HG02885 (cell line): Measurements from ENCODE around the gene CELF4.

Experiments
- ATAC-seq: cut with Tn5 transposase; IDR thresholded peaks from one replicate; pipeline ENCODE4 v1.9.1; 2021; ENCODE audit warnings: mild to moderate bottlenecking; ENCODE audit not compliant: unreplicated experiment, poor library complexity

Gene CELF4

DNA sequence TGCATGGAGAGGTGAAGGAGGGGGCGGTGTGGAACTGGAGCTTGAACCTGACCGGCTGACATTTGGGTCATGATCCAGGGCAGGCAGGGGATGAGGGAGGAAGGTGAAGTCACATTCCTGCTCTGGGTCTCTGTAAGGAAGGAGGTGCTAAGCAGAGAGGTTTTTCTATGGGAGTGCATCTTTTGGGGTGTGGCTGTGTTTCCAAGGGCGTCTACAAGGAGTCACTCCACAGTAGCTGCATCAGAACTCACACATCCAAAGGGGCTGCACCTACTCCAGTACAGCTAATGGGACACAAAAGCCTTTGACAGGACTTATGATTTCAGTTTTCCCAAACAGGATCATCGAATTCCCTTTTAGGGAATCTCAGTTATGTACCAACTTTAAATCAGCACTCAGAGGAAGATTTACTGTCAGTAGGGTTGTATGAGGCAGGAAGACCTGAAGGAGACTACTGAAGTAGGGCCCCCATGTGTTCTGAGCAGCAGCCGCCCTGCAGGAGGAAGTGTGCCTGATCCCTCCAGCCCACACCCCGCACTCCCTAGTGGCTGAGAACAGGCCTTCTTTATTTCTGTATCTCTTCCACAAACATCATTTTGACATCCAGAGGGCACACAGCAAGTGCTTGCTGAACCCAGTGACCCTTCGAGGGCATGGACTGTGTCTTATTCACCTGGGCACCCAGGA is 137.2 kb downstream of the CELF4 start:
- no peak for ATAC-seq

DNA sequence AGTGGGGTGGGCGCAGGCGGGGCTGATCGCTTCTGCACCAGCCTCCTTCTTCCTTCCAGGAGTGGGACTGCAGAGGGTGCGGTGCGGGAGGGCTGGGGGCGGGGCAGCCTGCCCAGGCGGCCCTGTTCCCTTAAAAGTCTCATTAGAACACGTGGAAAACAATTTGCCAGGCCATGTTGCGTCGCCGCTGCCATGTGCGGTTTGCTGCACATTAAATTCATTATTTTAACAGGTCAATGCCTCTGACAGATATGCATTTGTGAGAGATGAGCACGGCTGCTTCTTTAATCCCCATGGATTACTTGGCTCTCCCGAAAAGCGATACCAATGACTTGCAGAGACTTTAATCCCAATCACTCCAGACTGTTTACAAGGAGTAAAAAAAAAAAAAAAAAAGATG is 139.0 kb downstream of the CELF4 start:
- no peak for ATAC-seq

DNA sequence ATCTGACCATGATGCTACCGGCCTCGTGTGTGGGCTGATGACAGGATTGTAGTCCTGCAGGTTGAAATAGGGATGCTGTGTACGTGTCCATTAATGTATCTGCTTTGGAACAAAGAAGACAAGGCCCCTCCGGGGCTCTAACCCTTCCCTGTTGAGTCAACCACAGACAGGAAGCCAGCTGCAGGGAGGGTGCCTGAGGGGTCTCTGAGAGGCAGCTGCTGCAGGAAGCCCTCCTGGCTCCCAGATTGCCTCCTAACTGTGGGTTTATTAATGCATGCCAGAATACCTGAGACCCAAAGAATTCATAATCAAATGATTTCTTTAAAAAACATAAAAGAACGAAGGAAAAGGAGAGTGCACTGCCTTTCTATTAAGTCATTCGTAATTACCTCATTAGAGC is 140.4 kb downstream of the CELF4 start:
- no peak for ATAC-seq

DNA sequence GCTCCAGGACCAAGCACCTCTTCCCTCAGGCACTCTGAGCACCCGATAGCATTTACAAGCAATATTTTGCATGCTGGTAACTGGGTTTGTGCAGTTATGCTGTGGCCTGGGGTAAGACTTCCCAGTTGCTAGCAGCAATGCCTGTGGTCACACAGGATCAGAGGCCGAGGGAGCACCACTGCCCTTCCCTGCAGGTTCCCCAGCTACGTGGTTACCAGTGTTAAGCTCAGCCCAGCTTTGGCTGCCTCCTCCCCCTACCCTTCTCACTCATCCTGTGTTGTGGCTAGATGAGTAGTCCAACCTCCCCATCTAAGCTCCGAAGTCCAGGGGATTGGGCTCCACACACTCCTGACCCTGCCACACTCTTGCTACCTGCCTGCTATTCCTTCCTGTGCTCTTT is 141.1 kb downstream of the CELF4 start:
- no peak for ATAC-seq

DNA sequence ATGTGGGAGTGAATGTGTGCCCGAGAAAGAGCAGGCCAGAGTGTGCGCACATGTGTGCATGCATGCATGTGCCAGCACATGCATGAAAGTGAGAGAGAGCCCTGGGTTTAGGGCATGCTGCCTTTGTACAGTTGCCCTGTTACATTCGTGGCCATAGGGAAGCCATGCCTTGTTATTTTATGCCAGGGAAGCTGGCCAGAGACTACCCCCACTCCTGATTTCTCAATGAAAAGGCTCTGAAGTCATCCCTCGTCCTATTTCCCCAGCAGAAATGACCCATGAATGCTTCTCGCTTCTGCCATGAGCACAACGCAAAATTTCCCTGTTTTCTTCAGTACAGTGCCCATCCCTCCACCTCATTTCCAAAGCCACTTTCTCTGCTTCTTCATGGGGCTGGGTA is 143.0 kb downstream of the CELF4 start:
- no peak for ATAC-seq

DNA sequence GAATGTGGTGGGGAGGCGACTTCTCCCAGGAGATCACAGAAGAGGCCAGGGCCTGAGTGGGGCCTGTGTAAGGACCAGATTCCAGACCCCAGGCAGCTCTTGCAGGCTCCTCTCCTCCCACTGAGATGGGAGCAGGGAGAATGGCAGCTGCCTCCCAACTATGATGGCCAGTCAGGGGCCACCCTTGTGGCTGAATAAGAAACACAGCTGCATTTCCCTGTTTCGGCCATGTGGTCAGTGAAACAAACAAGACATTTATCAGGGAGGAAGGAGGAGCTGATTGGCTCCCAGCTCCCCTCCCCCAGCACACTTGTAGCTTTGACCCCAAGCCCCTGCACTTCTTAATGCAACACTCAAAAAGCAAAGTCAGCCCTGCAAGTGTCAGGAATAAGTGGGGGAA is 143.5 kb downstream of the CELF4 start:
- no peak for ATAC-seq

DNA sequence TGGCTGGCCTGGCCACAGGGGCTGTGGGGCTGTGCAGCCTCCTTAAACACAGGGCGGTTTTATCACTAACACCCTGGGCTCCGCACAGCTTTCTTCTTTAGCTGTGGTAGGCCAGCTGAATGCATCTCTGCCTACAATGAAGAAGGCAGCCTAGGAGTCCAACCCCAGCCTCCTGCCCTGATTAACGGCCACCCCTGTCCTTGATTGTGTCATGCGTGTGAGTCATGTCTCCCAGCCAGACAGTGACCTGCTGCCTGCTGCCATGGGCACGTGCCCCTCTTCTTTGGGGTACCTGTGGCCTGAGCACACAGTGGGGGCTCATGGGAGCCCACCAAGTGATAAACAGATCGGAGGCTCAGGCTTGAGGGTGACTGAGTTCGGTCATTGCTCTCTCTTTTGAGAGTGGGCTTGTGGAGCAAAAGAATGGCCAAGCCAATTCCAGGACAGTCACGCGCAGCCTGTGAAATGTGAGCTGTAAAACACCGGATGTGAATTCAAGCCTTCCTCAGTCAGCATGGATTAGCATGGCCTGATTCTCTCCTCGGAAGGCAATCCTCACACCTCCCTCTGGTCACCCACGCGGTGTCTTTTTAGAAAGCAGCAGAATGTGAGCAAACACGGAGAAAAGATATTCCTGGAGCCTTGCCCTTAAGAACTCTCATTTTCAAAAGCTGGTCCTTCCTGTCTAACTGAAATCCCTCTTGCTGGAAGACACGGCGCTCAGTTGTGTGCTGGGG is 144.1 kb downstream of the CELF4 start:
- no peak for ATAC-seq

DNA sequence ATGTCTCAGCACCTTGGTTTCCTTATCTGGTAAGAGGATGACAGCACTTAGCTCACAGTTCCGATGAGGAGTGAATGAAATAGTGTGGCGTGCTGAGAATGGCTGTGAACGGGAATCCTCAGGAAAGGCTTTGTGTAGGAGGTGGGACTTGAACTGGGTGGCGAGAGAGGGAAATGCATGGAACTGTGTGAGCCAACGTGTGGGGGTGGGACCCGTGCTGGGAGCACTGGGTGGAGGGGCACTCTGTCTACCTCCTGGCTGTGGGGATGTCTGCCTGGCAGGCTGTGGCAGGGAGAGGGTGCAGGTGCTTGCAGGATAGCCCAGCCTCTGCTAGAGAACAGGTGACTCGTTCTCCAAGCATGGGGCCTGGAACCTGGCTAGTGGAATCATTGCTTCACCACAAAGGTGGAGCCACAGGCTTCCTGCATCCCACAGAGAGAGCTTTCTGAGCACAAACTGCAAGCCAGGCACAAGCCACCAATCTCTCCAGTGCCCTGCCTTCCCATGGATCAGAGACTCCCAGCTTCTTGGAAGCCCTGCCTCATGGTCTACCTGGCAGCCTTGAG is 145.2 kb downstream of the CELF4 start:
- no peak for ATAC-seq

DNA sequence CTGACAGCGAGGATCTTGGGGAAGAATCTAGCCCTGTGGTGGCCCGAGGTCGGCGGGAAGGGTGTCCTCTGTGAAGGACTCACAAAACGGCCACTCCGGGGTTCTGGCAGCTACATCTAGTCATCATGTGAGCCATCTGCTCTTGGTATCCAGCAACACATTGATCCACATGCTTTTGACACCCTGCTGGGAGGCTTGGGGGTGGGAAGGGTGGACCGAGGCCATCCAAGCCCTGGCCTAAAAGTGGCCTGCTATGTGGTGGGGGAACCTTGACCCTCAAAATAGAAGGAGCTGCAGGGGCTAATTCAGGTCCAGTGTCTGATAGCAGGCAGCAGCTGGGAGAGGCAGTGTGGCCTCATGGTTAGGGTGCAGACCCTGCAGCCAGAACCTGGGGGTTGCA is 145.7 kb downstream of the CELF4 start:
- ATAC-seq: no peak

DNA sequence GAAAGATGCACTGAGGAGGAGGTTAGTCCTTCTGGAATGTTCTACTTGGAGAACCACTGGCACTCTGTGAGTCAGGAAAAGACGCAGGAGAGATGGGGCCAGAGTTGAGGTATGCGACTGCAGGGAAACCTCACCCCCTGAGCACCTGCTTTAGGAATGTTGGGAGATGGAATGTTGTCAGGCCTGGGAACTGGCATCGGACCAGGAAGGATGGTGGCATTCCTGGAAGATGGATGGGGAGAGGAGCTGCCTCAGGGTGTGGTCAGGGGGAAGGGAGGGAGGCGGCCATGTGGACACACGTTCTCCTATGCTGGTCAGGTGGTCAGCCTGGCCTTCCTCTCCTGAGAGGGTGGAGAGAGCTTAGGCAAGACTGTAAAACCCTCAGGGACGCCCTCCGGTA is 146.3 kb downstream of the CELF4 start:
- ATAC-seq: no peak

DNA sequence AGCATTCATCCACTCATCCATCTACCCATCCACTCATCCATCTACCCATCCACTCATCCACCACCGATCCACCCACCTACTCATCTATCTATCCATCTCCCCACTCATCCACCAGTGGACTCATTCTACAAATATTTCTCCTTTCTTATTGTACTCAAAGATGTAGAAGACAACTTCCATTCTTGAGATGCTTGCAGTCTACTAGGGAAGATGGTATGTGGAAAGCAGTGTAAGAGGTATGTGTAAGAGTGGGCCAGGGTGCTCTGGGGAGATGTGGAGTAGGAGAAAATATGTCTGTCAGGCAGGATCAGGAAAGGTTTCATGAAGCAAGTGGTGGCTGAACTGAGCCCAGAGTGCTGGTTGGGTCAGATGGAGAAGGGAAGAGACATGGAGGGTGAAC is 150.8 kb downstream of the CELF4 start:
- ATAC-seq: no peak

DNA sequence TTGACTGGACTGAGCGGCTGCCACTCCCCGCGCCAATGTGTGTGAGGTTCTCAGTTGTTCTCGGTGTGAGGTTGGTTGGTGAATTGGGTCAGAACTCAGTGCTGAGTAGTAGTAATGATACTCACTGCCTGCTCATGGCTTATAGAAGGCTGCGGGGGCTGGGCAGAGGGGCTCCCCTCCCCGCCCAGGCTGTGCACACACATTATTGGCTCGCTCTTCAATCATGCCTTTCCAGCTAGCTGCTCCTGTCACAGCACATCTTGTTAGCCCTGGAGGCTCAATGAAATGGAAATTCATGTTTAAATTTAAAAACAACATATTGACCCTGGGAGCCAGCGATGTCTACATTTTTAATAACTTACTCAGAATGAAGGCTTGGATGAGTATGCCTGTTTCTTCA is 152.8 kb downstream of the CELF4 start:
- no peak for ATAC-seq

DNA sequence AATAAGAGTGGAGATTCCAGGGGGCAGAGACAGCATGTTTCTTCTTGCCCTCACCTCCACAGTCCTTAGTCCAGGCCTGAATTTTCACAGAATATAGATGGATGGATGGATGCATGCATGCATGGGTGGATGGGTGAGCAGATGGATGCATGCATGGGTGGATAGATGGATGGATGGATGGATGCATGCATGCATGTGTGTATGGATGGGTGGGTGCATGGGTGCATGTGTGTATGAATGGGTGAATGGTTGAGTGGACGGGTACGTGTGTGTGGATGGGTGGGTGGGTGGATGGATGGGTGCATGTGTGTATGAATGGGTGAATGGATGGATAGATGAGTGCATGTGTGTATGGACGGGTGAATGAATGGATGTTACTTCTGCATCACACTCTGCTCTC is 153.3 kb downstream of the CELF4 start:
- ATAC-seq: no peak

DNA sequence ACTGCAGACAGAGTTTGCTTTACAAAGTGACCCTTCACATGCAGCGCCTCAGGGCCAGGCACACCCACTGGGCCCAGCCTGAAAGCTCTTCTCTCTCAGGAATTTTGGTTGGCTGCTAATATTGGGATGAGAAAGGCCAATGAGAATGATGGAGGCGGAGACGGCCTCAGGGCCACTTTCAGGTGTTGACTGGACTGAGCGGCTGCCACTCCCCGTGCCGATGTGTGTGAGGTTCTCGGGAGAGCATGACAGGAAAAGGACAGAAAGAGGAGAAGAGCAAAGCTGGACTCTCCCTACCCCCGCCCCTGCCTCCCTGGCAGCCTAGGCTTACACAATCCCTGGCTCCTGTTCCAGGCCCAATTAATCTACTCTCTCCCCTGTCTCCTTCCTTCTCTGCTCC is 155.7 kb downstream of the CELF4 start:
- no peak for ATAC-seq

DNA sequence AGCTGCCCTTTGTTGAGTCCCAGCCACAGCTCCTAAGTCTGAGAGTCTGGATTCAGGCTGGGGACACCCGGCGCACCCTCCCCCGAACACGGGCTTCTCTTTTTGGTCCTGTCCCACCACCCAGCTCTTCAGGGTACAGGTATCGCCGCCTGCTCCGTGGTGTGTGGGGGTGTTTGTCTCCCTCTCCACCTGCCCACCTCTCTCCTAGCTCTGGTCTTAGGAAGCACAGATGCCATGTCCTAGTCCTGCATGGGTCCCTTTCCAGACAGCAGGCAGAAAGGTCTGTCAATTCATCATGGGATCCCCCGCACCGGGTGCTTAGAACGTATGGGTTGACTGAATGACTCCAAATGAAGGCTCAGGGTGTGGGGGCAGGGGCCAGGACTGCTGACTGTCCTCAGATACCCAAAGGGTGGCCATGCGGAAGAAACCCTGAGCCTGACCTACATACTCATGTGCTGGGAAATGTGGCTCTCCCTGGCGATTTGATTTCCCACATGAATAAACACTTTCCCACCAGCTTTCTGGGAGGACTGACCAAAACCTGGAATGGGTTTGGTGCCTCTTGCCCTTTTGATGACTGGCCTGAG is 156.8 kb downstream of the CELF4 start:
- ATAC-seq: no peak

DNA sequence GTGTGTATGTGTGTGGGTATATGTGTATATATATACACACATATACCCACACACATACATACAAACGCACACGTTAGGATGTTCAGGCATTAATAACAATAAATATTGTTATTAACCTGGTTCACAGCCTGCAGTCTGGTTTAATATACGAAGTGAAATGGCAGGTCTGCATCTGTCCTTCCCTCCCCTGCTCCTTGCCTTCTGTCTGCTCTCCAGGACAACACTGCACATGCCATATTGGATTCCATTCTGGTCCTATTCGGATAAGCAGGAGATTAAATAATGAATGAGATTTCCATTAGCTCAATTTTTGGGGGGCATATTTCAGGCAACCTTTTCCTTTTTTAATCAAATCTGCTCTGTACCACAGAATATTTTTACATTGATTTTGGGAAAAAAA is 158.0 kb downstream of the CELF4 start:
- ATAC-seq: no peak

DNA sequence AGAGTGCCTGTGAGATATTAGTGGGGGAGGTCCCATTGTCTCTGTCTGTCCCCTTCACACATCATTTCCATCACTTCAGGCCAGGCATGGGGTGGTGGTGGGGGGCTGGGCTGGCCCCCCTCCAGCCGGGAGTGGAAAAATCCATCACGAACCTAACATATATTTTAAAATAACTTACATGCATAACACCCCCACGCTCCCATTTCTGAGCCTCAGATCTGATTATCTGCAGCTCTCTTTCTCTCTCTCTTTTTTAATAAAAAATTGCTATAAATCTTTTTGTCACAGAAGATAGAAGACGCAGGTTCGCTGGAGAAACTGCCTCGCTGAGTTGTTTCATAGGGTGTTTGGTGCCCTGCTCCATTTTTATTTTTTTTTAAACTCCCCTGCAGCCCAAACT is 159.8 kb downstream of the CELF4 start:
- no peak for ATAC-seq

DNA sequence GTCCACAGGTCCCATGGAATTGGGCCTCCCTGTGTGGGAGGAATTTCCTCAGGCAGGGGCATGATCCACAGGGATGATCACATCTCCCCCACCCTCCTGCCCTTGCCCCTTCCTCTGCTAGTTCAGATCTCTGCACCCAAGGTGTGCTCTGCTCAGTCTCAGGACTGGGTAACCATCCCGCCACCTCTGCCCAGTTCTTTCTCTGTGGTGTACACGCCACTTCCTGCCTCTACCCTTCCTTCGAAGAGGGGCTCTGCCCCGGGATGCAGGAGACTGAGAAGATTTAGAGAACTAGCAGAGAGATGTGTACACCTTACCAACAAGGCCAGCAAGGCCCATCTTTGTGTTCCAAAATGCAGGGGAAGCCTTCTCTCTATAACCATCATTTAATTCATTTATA is 160.4 kb downstream of the CELF4 start:
- no peak for ATAC-seq

DNA sequence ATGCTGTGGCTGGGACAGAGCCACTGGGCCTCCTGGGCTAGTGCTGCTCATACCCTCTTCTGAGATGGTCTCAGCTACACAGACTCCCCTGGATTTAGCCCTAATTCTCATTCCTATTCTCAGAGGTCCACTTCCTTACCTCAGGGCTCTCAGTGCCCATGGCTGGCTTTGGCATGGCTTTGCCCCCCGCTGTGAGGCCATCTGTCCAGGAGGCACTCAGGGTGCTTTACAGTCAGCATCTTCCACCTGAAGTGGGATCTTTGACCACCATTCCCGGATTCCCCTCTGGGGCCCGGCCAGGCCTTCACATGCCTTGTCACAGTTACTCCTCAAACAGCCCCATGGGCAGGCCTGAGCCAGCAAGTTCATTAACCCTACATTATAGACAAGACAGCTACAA is 161.8 kb downstream of the CELF4 start:
- no peak for ATAC-seq

DNA sequence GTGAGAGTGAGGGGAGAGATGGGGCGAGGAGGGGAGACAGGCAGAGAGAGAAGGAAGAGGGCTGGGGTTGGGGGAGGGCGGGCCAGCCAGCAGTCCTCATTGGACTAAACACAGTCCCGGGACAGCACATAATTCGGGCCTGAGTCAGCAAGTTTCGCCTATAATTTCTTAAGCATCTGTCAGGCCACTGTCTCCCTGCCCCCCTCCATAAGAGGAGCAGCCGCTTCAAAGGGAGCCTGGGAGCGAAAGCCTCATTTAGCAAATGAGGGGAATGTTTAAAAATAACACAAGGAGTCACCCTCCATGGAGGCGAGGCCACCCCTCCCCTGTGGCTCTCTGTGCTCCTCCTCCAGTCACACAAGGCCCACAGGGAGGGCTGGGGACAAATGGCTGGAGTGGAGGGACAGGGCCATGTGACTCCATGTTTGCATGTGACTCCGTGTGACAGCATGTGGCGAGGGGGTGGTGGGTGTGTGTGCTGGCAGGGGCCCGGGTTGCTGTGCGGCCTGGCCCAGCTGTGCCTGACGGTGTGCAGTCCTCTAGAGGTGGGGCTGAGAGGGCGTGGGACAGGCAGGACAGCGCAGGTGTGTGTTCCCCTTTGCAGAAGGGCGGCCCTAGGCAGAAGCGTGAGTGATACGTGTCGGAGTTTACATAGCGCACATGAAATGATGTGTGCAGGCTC is 162.4 kb downstream of the CELF4 start:
- no peak for ATAC-seq

DNA sequence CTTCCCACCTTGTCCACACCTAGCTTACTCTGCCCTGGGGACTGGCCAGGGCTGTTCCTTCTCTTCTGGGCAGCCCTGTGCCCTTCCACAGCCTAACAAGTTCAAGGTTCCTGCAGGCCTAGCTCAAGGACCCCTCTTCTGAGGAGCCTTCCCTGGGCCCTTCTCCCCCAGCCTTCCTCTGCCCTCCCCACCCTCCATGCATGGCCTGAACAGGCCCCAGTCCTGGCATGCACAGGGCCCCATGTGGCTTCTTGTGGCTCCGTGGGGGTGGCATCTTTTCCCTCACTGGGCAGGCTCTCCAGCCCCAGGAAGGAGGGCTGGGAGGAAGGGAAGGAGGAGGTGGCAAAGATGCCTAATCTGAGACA is 162.9 kb downstream of the CELF4 start:
- ATAC-seq: no peak
